Dedifferentiated amniotic fluid mesenchymal stem cell (primary cell): ENCODE measurements around the gene ZCWPW2.

Experiments used
- DNase-seq: peaks from one replicate; pipeline ENCODE4 v3.0.0-alpha.2; 2016; ENCODE audit errors: extremely low spot score

Gene ZCWPW2, protein sequence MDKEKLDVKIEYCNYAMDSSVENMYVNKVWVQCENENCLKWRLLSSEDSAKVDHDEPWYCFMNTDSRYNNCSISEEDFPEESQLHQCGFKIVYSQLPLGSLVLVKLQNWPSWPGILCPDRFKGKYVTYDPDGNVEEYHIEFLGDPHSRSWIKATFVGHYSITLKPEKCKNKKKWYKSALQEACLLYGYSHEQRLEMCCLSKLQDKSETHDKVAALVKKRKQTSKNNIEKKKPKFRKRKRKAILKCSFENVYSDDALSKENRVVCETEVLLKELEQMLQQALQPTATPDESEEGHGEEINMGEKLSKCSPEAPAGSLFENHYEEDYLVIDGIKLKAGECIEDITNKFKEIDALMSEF

DNA sequence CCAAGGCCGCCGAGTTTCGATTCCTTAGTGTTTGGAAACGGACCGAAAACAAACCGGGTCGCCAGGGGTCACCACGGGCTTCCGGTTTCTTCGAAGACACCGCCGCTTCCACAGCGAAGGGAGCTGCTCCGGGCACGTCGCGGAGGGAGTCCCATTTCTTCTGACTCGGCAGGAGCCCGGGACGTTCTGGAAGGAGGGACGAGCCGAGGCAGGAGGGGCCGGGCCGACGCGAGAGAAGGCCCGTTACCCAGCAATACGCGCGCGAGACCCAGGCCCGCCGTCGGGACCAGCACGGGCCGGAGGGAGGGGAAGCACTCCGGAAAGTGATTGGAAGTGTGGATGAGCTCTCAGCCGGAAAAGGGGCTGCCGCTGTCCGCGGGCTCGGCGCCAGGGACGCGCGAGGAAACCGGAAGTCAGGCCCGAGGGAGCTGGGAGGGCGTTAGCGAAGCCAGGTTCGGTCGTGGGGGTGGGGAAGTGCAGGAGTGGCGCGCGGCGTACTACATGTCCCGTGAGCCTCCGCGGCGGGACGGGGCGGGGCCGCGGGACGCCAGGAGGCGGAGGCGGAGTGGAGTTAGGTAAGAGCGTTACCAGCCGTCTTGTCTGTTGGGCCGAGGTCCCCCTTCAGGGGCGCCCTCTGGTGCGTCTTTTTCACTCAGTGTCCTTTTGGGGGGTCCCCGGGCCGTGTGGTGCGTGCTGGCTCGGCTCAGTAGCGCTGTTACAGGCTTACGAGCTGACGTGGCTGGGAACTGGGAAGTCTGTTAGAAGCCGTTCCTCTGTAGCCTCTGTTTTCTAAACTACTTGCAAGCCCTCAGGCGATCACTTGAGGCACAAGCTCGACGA lies at the start of gene ZCWPW2, which contains the start of gene AZI2:
Gene ZCWPW2, plus strand, starts transcription at position 93 of the 840 bp plus-strand sequence. CDS start 64,348 bp downstream, outside the sequence.
Gene AZI2, minus strand, starts transcription at position 196 of the 840 bp plus-strand sequence. CDS start 8,207 bp downstream, outside the sequence.
- peak; percentile 95 for DNase-seq

DNA sequence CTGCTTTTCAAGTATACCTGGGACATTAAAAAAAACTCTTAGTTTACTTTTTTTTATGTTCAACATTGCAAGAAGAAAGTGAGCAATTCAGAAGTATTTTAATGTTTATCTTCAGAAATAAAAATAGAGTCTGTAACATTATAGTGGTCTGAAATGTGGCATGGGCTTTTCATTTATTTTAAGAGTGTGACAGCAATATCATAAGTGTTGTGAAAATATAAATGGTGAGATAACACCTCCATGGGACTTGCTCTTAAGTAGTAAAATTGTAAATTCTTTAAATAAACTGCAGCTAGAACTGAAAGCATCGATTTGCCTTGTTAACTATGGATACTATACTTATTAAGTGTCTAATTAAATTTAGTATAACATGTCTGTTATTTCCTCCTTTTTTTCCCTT lies 48.8 kb upstream of the ZCWPW2 start:
- DNase-seq: no peak

DNA sequence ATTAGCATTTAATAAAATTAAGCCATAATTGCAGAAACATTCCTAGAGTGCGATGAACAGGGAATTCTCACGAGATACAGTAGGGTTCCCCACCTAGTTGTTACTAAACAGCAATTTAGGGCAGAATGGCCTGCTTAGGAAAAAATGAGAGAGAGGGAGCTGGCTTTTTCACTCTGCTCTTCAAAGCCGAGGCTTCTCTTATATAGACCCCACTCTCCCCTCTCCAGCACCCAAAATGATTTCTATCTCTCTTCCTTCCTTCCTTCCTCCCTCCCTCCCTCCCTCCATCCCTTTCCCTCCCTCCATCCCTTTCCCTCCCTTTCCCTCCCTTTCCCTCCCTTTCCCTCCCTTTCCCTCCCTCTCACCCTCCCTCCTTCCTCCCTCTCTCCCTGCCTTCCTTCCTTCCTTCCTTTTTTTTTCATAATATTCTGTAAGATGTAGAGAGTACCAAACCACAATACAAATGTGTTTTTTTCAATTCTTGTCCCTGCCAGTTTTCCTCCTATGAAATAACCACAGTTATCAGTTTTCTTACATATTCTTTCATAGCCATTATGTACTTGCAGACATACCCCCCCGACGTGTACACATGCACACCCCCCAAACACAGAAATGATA lies 48.1 kb upstream of the ZCWPW2 start:
- no peak for DNase-seq

DNA sequence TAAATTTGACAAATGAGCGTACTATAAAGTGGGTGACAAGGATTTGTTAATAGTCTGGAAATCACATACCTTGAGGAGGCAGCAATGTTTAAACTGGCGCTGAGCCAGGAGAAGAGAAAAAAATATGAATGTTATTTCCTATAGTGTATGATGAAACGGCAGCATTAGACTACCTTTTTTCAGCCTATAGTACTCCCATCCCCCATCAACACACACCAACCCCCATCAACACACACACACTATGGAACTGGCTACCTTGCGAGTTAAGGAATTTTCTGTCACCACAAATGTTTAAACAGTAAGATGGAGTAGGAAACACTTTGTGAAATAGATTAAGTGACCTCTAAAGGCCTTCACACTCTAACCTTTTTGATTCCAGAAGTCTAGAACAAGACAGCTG lies 46.8 kb upstream of the ZCWPW2 start:
- no peak for DNase-seq

DNA sequence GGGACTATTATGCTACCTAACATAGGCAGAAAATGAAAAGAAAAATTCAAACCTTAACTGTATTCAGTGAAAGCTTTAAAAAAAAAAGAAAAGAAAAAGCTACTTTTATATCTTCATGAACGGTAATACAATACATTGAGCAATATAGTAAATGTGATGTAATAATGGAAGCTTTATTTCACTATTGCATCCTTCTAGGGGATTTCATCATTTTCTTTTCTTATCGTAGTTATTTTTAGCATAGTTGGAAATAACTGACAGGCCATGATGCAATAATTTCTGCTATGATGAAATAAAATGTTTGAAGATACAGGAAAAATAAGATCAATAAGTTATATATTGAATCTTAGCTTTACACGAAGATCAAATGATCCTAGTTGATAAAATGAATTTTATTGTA lies 40.3 kb upstream of the ZCWPW2 start:
- DNase-seq: no peak

DNA sequence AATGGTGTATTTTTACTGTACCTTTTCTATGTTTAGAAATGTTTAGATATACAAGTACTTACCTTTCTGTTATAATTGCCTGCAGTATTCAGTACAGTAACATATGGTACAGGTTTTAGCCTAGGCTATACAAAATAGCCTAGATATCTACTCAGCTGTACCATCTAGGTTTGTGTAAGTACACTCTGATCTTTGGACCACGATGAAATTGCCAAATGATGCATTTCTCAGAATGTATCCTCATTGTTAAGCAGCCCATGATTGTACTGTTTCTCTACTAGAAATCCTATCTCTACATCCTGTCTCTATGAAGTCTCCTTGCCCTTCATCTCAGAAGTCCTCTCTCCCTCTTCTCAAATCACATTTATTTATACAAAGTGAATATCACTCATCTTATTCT lies 32.8 kb upstream of the ZCWPW2 start:
- DNase-seq: no peak

DNA sequence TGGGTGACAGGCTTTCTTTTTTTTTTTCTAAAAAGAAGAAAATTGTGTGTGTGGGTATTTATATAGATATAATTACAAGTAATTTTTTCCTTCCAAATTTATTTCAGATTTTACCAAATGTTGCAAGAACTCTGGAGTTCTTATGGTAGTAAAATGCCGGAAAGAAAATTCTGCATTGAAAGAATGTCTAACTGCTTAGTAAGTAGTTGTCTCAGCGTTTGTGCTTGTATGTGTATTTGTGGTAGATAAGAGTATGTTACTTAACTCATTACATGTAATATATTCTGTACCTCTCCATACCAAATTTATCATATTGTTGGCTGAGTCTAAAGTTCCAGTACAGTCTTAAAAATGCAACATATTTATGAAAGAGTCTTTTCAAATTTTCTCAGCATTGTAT lies 32.3 kb upstream of the ZCWPW2 start:
- DNase-seq: no peak

DNA sequence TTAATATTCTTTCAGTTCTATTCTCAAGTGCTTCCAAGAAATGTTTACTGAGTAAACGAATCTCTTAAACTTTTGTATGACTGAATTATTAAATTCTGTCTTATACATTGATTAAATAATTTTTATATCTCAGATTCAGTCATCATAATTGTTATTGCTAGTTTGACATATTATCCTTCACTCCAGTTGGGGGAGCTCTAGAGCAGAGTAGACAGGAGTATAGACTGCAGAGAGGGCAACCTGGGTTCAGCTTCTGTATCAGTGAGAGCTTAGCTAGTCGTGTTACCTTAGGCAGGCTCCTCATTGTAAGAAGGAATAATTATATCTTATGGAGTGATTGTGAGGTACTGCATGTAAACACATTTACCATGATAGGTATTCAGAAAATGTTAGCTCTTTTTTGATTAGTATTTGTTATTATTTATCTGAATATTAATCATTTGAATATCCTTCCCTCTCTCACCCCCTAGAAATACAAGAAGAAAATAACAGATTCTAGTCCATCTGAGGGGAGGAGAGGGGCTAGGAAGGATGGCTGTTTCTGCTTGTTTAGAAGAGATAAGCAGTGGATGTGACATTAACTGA lies 31.0 kb upstream of the ZCWPW2 start:
- no peak for DNase-seq

DNA sequence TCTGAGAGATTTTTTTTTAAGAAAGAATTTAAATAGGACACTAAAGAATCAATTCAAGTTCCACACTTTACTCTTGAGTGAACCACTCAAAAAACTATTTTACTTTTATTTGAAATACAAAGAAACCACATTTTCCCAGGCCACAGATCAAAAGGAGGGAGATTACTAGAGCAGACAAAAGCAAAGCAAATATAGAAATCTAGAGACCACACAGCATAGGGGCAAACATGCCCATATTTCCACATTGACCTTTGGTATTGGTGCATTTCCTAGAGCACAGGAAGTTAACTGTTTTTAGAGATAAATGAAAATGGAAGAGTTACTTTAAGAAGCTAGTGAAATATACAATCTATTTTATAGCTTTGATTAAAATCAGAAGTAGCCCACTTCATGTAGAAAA lies 27.5 kb upstream of the ZCWPW2 start:
- DNase-seq: no peak

DNA sequence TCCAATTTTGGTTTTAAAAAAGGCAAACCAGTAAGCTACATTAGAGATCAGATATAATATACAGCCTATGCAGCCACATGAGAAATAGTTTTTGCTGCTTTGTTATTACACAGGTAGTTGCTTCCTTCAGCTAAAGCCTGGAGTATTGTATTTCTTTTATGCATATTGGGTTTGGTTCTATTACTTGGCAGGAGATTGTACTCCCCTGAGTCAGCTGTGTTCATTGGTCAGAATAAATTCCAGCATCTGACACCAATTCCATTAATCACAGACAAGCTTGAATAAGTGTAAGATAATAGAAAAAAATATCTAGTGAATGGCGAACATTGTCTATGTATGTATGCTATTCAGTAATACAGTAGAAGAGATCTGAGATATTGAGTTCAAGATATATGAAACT lies 26.1 kb upstream of the ZCWPW2 start:
- no peak for DNase-seq

DNA sequence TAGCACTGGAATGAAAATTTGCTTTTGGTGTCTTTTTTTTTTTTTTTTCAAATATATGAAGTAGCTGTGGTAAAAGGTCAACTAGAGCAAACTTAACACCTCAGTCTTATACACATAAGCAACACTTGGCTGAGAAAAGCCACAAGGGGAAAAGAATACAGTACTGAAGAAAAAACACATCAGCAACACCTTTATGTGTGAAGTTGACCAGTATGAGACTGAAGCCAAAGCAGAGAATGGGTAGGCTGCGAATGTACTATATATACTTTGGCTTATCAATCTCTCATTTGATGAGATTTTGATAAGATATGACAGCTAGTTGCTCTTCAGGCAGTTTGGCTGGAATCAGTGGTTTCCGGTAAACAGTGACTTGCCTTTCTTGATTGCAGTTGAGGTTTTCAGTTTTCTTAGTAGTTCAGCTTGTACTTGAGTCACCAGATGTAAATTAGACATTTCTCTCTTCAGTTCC lies 22.0 kb upstream of the ZCWPW2 start:
- no peak for DNase-seq

DNA sequence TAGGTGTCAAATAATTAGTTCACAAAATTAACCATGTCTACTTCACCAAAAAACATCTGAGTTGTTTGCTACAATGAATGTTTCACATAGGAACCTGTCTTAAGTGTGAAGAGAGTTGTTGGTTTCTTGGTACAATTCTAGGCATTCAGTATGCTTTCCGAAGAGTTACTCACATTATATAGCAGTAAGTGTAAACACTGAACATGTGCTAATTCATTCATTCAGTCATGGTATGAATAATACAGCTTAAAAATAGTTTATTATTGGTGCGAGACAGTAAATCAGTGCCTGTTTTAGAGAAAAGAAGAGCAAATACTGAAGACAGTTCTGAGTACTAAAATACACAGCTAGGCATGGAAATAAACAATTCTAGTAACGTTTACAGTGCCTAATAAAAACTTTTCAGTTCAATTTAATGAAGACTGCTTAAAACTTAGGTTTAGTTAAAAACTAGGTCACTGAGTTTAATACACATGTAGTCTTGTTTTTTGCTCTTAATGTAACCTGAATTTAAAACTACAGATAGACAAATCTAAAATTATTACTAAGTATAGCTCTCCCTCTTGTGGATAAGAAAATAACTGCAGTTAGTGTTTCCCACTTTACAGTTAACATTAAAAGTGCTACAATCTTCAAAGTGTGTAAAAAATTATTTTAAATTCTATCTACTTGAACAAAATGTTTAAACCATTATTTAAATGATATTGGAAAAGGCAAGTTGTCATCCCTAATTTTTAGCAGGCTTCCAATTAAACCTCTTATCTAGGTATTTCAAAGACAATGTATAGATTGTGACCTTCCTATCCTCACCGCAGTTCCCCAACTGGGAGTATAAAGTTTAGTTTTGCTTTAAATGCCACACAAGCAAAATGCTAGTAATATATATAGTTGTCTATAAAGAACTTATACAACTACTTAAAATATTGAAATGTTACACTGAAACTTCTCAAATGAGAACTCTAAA lies 20.1 kb upstream of the ZCWPW2 start:
- peak; percentile 51 for DNase-seq

DNA sequence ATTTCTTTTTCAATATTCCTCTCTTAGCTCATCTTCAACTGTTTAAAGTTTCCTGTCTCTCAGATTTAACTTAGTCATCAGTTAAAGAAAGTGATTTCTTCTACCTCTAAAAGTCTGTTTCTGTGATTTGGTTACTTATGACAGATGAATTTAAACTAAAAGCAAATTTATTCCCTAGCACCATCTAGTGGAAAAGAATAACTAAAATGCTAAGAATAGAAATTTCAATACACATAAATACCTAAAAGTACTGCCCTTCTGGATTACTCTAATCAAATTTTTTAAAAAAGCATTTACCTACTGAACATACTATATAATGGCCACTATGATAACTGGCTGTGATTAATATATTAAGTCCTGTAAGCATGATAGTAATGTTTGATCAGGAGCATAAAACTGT lies 14.0 kb upstream of the ZCWPW2 start:
- no peak for DNase-seq

DNA sequence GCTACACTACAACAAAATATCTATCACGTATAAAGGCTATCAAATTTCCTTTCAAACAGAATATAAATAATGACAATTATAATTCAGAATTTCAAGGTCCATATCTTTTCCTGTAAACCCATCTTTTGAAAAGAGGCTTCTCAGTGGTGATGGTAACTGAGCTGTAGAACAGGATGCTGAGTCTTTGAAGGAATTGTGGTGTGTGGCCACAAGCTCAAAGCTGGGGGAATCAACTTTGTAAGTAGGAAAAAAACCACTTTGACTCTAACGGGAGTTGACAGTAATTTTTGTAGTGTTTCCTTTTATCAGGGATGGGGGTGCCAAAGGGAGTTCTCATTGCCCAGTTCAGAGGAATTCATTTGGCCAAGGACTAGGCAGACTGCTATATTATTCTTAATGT lies 13.3 kb upstream of the ZCWPW2 start:
- DNase-seq: no peak

DNA sequence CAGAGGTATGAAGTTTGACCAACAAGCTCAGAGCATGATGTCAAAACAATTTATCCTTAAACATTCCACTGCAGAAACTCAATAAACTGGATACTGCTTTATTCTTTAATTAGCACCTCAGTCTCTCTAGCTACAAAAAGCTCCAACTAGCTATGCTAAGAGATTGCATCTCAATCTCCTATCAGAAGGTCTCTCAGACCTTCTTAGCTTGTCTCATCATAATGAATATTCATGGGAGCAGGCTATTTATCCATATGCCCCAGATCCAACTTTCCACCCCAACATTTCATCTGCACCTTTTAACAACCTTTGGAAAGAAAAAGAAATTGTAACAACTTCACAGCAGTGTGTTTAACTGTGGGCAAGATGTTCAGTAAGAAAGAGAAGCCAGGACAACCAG lies 11.3 kb upstream of the ZCWPW2 start:
- no peak for DNase-seq

DNA sequence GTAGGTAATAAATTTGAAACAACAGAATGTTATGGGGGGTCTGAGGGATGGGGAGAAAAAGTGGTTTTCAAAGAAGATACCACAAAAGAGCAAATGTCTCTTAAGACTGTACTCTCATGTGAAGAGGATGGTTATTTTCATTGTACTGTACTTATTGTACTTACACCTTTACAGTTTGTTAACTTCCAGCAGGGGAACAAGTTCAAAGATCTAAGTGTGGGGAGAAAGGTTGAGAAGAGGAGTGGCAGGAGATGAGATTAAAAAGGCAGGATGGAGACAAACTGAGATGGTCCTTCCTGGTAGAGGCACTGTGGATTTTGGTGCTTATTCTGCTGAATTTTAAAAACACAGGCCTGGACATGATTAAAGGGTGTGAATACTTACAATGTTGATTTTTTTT lies 5.4 kb upstream of the ZCWPW2 start:
- no peak for DNase-seq

DNA sequence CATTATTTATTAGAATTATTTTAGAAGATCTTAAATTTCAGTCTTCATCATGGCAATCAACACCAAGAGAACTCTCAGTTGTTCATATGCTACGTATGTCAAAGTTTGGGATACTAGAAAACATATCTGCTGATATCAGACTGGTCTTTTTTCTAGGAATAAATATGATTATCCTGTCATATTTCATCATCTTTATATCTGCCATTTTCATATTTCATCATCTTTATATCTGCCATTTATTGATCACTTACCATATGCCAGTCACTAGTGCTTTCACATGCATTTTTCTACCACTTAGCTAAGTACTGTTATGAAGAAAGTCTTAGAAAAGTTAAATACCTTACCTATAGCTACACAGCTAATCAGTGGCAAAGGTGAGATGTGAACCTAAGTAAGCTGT lies 2.8 kb upstream of the ZCWPW2 start:
- no peak for DNase-seq

DNA sequence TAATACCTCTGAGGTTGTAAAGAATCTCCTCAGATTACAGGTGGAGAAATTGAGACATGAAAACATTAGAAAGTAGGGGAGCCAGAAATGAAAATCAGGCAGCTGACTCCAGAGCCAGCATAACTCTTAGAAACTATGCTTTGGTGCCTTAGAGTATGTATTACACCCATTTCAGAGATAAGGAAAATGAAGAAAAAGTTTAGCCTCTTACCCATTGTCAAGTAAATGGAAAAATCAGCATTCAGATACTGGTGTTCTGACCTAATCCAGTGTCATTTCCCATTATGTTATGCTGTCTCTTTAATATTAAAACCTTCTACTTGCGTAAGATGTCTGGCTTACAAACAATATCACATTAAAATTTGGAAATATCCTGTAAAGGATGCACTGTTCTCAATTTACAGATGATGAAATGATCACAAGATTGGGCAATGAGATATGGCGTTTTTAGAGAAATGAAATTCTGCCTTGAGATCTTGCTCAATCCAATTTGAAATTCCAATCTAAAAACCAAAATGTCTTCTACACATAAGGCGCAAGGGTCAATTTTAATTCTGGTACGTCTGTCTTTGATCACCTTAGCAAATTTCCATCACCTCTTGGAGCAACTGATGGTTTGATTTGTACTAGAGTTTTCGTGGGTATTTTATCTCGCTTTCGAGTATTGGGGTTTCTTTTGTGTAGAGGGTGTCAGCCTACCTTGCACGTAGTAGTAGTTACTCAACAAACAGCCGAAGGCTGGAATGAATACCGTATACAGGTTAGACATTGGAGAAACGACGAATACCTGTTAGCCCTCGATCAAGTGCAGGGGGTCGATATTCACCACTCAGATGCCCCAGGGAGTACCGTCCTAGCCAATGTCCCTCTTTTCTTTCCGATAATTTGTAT lies 902 bp upstream of the ZCWPW2 start:
- peak; percentile 73 for DNase-seq

DNA sequence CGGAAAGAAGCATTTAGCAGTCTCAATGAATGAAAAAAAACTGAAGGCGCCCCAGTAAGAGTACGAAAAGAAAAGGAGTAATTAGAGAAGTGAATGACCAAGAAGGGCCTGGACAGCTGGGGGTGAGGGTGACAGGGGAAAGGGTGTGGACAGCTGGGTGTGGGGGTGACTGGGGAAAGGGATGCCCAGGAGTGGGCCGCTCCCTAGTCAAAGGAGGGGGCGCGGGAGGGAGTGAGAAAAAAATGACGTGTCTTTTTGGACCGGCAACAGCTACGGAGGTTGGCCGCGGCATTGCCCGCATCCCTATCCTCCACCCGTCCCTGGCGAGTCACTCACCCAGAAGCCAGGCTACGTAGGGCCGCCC lies 274 bp upstream of the ZCWPW2 start:
- peak; percentile 88 for DNase-seq

DNA sequence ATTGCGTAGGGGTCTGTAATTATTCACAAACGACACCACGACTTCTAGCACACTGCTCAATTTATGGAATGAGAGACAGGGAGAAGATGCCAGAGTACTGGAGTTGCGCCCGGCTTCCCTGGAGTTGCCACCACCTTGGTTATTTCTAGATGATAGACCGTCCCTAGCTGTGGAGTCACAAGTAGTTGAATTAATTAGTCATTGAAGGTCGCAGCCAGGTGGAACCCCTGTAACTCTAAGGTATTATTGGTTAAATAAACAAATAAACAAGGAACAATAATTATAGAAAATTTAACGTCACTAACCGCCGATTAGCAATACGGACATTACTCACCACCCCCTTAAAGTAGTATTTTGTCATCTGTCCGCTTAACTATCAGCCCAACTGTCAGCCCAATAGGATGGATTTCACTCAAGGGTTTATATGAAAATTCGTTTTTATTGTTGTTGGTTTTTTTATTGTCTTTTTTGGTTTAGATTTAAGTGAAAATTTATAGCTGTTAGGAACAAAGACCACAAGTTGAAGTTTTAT lies 1.0 kb downstream of the ZCWPW2 start:
- DNase-seq: no peak
